HCT116 (cell line): ENCODE data around the gene CTDNEP1. TPM values are rescaled to one million over a fixed set of nuclear protein-coding genes. Genes with fewer than 3 reads are reported as not detected.

ENCODE experiments used
- ATAC-seq: fragments of 200-7000 bp; cut with Tn5 transposase; 2 replicates; pipeline ENCODE4 v1.9.1; 2020; ENCODE audit warnings: mild to moderate bottlenecking, moderate library complexity
- BruUV-seq: library from RNA; stranded (reverse); fragments of 400-500 nt; replicated peaks from 2 replicates; lab custom pipeline; 2021; lab: Mats Ljungman, UMichigan
- CTCF ChIA-PET: fragments of 300-600 bp; sonication (Branson Sonifier 250); formaldehyde crosslinking; loops from one replicate; lab custom pipeline; 2021; ENCODE audit warnings: antibody characterized with exemption; lab: Charles Lee
- POLR2A ChIA-PET: fragments of 300-600, 350-600 bp; sonication (Branson Sonifier 250); formaldehyde crosslinking; loops from one replicate; lab custom pipeline; 2021; ENCODE audit warnings: antibody characterized with exemption; lab: Charles Lee
- RAD21 ChIA-PET, 2 experiments: fragments of 300-600 bp; sonication (Branson Sonifier 250); formaldehyde crosslinking; loops; one replicate each; lab custom pipeline; 2023; ENCODE audit warnings: low total read pairs in 2 of 2; ENCODE audit not compliant: uncharacterized antibody in 2 of 2, unreplicated experiment in 2 of 2, low non-redundant PET in 1 of 2; lab: Charles Lee
- DNase-seq: peaks from one replicate; pipeline ENCODE4 v3.0.0-alpha.2; 2010; ENCODE audit warnings: low read depth, low spot score
- H2AFZ ChIP-seq: fragments of 200-600 bp; shearing (Covaris generic), sonication (generic); 2 replicates; pipeline ENCODE4 v1.6.1; 2017; ENCODE audit warnings: low read depth, mixed run types, mixed read lengths, antibody characterized with exemption, low read length; ENCODE audit not compliant: poor library complexity, severe bottlenecking
- H3K27ac ChIP-seq: 2 replicates; pipeline ENCODE4 v1.5.1; 2012; ENCODE audit warnings: low read depth, low read length
- H3K27me3 ChIP-seq: fragments of 200-600 bp; sonication (generic); 2 replicates; pipeline ENCODE4 v1.6.1; 2016; ENCODE audit warnings: mixed run types, low read length, mixed read lengths; ENCODE audit not compliant: insufficient read depth
- H3K36me3 ChIP-seq, 2 experiments: fragments of 200-500 bp in 1 of 2; fragments of 200-600 bp in 1 of 2; sonication (Bioruptor generic) in 1 of 2; sonication (generic) in 1 of 2; 2 replicates each; pipeline versions ENCODE4 v1.5.1 to v1.6.1; 2014 to 2016; ENCODE audit warnings: low read length in 2 of 2, inconsistent platforms in 1 of 2, mixed read lengths in 1 of 2, mixed run types in 1 of 2; ENCODE audit not compliant: insufficient read depth in 2 of 2, control insufficient read depth in 1 of 2
- H3K4me1 ChIP-seq, 2 experiments: fragments of 200-600 bp in 1 of 2; sonication (generic) in 1 of 2; 2 replicates each; pipeline versions ENCODE4 v1.5.1 to v1.6.1; 2012 to 2017; ENCODE audit warnings: low read length in 2 of 2, inconsistent platforms in 1 of 2, mild to moderate bottlenecking in 1 of 2, mixed read lengths in 1 of 2, mixed run types in 1 of 2, moderate library complexity in 1 of 2; ENCODE audit not compliant: insufficient read depth in 2 of 2, control insufficient read depth in 1 of 2
- H3K4me2 ChIP-seq: fragments of 200-600 bp; sonication (generic); 2 replicates; pipeline ENCODE4 v1.6.1; 2017; ENCODE audit warnings: mixed run types, low read length, mixed read lengths
- H3K4me3 ChIP-seq, 2 experiments: fragments of 200-600 bp in 1 of 2; sonication (generic) in 1 of 2; replicated peaks in 1 of 2; 2 replicates each; pipeline ENCODE4 v1.5.1; 2011 to 2016; ENCODE audit warnings: low read length in 2 of 2, control low read depth in 1 of 2, low read depth in 1 of 2, mild to moderate bottlenecking in 1 of 2, mixed read lengths in 1 of 2, mixed run types in 1 of 2
- H3K79me2 ChIP-seq: fragments of 200-600 bp; sonication (generic); 2 replicates; pipeline ENCODE4 v1.6.1; 2017; ENCODE audit warnings: mild to moderate bottlenecking, mixed run types, low read length, moderate library complexity, mixed read lengths; ENCODE audit not compliant: insufficient read depth
- H3K9ac ChIP-seq: fragments of 200-600 bp; sonication (generic); 2 replicates; pipeline ENCODE4 v1.6.1; 2016; ENCODE audit warnings: low read length, mixed read lengths
- H3K9me2 ChIP-seq: fragments of 200-600 bp; sonication (generic), shearing (Covaris generic); 2 replicates; pipeline ENCODE4 v1.6.1; 2017; ENCODE audit warnings: mixed run types, mild to moderate bottlenecking, moderate library complexity; ENCODE audit not compliant: insufficient read depth
- H3K9me3 ChIP-seq, 2 experiments: fragments of 200-500 bp in 1 of 2; fragments of 200-600 bp in 1 of 2; sonication (Bioruptor generic) in 1 of 2; sonication (generic) in 1 of 2; 2 replicates each; pipeline ENCODE4 v1.6.1; 2014 to 2017; ENCODE audit warnings: low read length in 2 of 2, mixed read lengths in 2 of 2, inconsistent platforms in 1 of 2, low read depth in 1 of 2, mild to moderate bottlenecking in 1 of 2, mixed run types in 1 of 2, moderate library complexity in 1 of 2; ENCODE audit not compliant: control insufficient read depth in 1 of 2, insufficient read depth in 1 of 2
- H4K20me1 ChIP-seq: fragments of 200-600 bp; sonication (generic), shearing (Covaris generic); 2 replicates; pipeline ENCODE4 v1.6.1; 2017; ENCODE audit warnings: mixed run types, mild to moderate bottlenecking, moderate library complexity; ENCODE audit not compliant: insufficient read depth
- CBX3 ChIP-seq: IDR thresholded peaks from 2 replicates; pipeline ENCODE4 v1.6.1; 2012; ENCODE audit warnings: low read depth
- CTCF ChIP-seq, 3 experiments: fragments of 200-600 bp in 1 of 3; sonication (generic) in 1 of 3; IDR thresholded peaks in 2 of 3; conservative IDR thresholded peaks in 1 of 3; 2 replicates each; pipeline ENCODE4 v1.5.1; 2012 to 2017; ENCODE audit warnings: low read depth in 2 of 3, low read length in 2 of 3, antibody characterized with exemption in 1 of 3, borderline replicate concordance in 1 of 3, control low read depth in 1 of 3, mild to moderate bottlenecking in 1 of 3, mixed read lengths in 1 of 3, mixed run types in 1 of 3, moderate library complexity in 1 of 3; ENCODE audit not compliant: insufficient read depth in 1 of 3
- EGR1 ChIP-seq: IDR thresholded peaks from 2 replicates; pipeline ENCODE4 v1.6.1; 2012; ENCODE audit warnings: low read depth
- ELF1 ChIP-seq: IDR thresholded peaks from 2 replicates; pipeline ENCODE4 v1.6.1; 2012; ENCODE audit warnings: low read depth, borderline replicate concordance
- EZH2 ChIP-seq: fragments of 200-600 bp; sonication (generic); IDR thresholded peaks from 2 replicates; pipeline ENCODE4 v1.6.1; 2017; ENCODE audit warnings: antibody characterized with exemption, mixed run types
- JUND ChIP-seq: IDR thresholded peaks from 2 replicates; pipeline ENCODE4 v1.6.1; 2012
- POLR2A ChIP-seq: IDR thresholded peaks from 2 replicates; pipeline ENCODE4 v1.7.0; 2011; ENCODE audit warnings: borderline replicate concordance; ENCODE audit not compliant: insufficient read depth, insufficient read length; ENCODE audit errors: extremely low read depth
- POLR2AphosphoS5 ChIP-seq: IDR thresholded peaks from 2 replicates; pipeline ENCODE4 v1.6.1; 2011; ENCODE audit warnings: mild to moderate bottlenecking, low read depth, low read length, moderate library complexity
- RAD21 ChIP-seq: IDR thresholded peaks from 2 replicates; pipeline ENCODE4 v1.6.1; 2012; ENCODE audit warnings: low read depth, mild to moderate bottlenecking
- SIN3A ChIP-seq: IDR thresholded peaks from 2 replicates; pipeline ENCODE4 v1.6.1; 2012; ENCODE audit warnings: low read depth
- SP1 ChIP-seq: IDR thresholded peaks from 2 replicates; pipeline ENCODE4 v1.6.1; 2012; ENCODE audit warnings: low read depth
- SRF ChIP-seq: IDR thresholded peaks from 2 replicates; pipeline ENCODE4 v1.6.1; 2012; ENCODE audit warnings: low read depth
- YY1 ChIP-seq: IDR thresholded peaks from 2 replicates; pipeline ENCODE4 v1.6.1; 2011; ENCODE audit warnings: low read length, low read depth, moderate library complexity, mild to moderate bottlenecking; ENCODE audit not compliant: insufficient replicate concordance; ENCODE audit errors: extremely low read depth
- ZNF274 ChIP-seq: fragments of 200-500 bp; sonication (Bioruptor generic); IDR thresholded peaks from 2 replicates; pipeline ENCODE4 v1.6.1; 2014; ENCODE audit warnings: mild to moderate bottlenecking, low read depth, low read length, inconsistent platforms
- intact Hi-C: fragments of 100-400 bp; cut with micrococcal nuclease; formaldehyde crosslinking; loops from 2 replicates; pipeline ENCODE4 v1.10.0; 2022
- total RNA-seq: library from RNA; stranded (reverse); gene quantifications from one replicate; pipeline ENCODE4 v1.2.1, GENCODE V29; 2021; ENCODE audit not compliant: unreplicated experiment
- TF ChIP-seq, protein P1 (sequence below): IDR thresholded peaks from 2 replicates; pipeline ENCODE4 v1.6.1; 2012
- TF ChIP-seq, protein P2 (sequence below): IDR thresholded peaks from 2 replicates; pipeline ENCODE4 v1.6.1; 2012
- TF ChIP-seq, protein P3 (sequence below): IDR thresholded peaks from 2 replicates; pipeline ENCODE4 v1.6.1; 2012; ENCODE audit warnings: low read depth

The CTDNEP1 gene
- total RNA-seq, 1 experiment from 2014 or later, result 143 TPM

DNA sequence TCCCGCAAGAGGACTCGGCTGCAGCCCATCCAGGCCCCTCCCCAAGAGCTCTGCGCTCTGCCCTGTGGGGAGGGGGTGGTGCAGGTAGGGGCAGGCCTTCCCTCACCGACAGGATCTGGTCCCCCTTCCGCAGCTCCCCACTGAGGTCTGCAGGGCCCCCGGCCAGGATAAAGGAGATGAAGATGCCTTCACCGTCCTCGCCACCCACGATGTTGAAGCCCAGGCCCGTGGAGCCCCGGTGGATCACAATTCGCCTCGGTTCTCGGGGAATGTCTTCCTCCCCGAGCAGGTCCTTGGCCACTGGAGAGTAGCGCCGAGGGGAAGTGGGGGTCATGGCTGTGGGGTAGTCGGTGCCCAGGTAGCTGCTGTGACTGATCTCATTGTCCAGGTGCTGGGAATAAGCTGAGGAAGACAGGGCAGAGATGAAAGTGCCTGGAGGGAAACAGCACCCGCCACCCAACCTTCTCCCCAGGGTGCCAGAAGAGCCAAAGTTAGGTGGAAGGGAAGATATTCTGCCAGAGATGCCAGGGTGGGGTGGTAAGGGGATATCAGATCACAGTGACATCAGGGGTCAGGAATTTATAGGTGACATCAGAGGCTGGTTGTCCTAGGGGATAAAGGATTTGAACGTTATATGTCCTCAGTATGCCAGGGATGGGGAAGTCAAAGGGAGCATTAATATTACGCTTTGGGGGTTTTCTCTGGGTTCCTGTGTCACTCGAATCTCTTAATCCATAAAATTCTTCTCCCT is 54.7 kb downstream of the CTDNEP1 start:
- ATAC-seq (no peak), DNase-seq (no peak)
- Histone ChIP-seq H3K9ac (no peak overlapping the region), H3K4me2 (no peak overlapping the region), H3K27me3 (no peaks in the 10 kb centered on the region), H3K9me2 (no peaks in the 10 kb centered on the region), H3K27ac (no peak overlapping the region), H3K9me3 (no peaks in the 10 kb centered on the region), H2AFZ (no peak overlapping the region), H3K79me2 (no peaks in the 10 kb centered on the region), H4K20me1 (no peaks in the 10 kb centered on the region), H3K4me3 (no peak overlapping the region), H3K36me3 (no peaks in the 10 kb centered on the region), H3K4me1 (peaks cover 4 to 17% of the 10 kb centered on the region in 2 experiments; a peak in 2 of 4 replicates)
- CTCF ChIA-PET, result no interaction called here
- RAD21 ChIA-PET, result no interaction called here
- intact Hi-C loops, result no loop called here
- POLR2A ChIA-PET, result no interaction called here
- TF ChIP-seq SP1 (no peak), RAD21 (no peak), EZH2 (no peak), SRF (no peak), YY1 (no peak), ELF1 (no peak), CTCF (IDR thresholded peaks at IDR 0.05 in 2 of 3, conservative IDR thresholded peaks at IDR 0.05 in 1 of 3; ENCODE audit: borderline replicate concordance in 1 of 3, insufficient read depth in 1 of 3, low read depth in 2 of 3, low read length in 2 of 3) (no peak), CBX3 (no peak), JUND (no peak), POLR2AphosphoS5 (no peak), POLR2A (no peak), SIN3A (no peak), ZNF274 (no peak), EGR1 (no peak)
- TF ChIP-seq, protein P1, sequence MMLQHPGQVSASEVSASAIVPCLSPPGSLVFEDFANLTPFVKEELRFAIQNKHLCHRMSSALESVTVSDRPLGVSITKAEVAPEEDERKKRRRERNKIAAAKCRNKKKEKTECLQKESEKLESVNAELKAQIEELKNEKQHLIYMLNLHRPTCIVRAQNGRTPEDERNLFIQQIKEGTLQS, result no peak
- TF ChIP-seq, protein P2, sequence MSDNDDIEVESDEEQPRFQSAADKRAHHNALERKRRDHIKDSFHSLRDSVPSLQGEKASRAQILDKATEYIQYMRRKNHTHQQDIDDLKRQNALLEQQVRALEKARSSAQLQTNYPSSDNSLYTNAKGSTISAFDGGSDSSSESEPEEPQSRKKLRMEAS, result no peak
- TF ChIP-seq, protein P3, sequence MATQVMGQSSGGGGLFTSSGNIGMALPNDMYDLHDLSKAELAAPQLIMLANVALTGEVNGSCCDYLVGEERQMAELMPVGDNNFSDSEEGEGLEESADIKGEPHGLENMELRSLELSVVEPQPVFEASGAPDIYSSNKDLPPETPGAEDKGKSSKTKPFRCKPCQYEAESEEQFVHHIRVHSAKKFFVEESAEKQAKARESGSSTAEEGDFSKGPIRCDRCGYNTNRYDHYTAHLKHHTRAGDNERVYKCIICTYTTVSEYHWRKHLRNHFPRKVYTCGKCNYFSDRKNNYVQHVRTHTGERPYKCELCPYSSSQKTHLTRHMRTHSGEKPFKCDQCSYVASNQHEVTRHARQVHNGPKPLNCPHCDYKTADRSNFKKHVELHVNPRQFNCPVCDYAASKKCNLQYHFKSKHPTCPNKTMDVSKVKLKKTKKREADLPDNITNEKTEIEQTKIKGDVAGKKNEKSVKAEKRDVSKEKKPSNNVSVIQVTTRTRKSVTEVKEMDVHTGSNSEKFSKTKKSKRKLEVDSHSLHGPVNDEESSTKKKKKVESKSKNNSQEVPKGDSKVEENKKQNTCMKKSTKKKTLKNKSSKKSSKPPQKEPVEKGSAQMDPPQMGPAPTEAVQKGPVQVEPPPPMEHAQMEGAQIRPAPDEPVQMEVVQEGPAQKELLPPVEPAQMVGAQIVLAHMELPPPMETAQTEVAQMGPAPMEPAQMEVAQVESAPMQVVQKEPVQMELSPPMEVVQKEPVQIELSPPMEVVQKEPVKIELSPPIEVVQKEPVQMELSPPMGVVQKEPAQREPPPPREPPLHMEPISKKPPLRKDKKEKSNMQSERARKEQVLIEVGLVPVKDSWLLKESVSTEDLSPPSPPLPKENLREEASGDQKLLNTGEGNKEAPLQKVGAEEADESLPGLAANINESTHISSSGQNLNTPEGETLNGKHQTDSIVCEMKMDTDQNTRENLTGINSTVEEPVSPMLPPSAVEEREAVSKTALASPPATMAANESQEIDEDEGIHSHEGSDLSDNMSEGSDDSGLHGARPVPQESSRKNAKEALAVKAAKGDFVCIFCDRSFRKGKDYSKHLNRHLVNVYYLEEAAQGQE, result no peak
- BruUV-seq, result no TSS peak
